Raji (cell line): Measurements from ENCODE around the gene RRP1.

Experiments used
- POLR2A ChIP-seq: IDR thresholded peaks from 2 replicates; pipeline ENCODE4 v1.6.1; 2011; ENCODE audit warnings: low read depth, low read length, control low read depth; ENCODE audit not compliant: insufficient read depth

The RRP1 gene, protein sequence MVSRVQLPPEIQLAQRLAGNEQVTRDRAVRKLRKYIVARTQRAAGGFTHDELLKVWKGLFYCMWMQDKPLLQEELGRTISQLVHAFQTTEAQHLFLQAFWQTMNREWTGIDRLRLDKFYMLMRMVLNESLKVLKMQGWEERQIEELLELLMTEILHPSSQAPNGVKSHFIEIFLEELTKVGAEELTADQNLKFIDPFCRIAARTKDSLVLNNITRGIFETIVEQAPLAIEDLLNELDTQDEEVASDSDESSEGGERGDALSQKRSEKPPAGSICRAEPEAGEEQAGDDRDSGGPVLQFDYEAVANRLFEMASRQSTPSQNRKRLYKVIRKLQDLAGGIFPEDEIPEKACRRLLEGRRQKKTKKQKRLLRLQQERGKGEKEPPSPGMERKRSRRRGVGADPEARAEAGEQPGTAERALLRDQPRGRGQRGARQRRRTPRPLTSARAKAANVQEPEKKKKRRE

GRCh38 chr21:43789276-43790009 lies at the start of gene RRP1:
Gene RRP1, plus strand, starts transcription at chr21:43789577. Its CDS starts 53 bp downstream, at chr21:43789630.
- TF ChIP-seq POLR2A: peak; percentile 91

DNA sequence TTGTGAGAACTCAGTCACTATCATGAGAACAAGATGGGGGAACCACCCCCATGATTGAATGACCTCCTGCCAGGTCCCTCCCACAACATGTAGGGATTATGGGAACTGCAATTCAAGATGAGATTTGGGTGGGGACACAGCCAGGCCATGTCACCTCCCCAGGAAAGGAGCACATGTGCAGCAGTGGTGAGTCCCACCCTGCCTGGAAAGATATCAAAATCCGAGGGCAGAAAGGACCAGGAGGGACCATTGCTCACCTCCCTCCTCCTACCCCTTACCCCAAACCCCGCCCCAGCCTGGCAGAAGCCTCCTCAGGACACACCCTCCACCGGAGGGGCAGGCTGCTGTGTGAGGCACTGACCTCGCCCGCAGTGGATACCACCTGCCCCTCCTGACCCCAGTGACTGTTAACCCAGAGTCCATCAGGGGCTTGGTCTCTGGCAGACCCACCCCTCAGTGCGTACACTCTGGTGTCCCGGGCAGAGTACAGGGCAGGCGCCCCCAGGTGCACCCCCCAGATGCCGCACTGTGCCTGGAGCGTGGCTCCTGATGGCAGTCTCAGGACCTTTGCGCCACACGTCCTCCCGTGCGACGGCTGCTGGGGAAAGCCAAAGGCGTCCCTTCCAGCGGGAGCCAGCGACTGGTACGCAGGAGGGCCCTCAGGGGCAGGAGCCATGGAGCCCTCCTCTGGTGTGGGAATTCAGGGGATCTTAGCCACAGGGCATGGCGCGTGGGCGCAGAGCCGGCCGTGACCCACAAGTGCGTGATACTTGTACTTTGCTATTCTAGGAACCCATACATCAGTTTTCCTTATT lies 49.5 kb upstream of the RRP1 start:
- no peak for TF ChIP-seq POLR2A

DNA sequence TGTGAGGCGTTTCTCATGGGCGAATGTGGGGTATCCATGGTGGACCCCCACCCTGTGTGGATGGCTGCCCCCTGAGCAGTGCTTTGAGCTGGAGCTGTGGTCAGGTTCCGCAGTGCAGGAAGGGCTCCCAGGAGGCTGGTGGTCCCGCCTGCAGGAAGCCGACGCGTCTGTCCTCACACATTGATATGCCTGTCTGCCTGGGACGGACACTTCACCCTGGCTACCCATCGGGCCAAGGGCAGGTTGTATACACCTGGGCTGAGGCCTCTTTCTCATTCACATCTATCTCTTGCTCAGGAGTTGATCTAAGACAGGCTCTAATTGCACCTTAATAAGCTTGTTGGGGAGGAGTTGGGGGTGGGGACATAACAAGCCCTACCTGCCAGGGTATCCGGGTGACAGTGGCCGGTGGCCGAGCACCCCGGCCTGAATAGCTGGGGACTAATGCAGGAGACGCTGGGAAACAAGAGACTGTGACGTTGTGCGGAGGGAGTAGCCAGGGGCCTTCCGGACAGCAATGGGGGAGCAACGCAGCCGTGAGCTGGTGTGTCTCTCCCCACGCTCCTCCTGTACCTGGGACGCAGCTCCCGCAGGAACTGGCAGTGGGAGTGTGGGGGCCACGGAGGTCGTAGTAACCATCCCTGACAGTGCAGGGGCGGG lies 48.8 kb upstream of the RRP1 start:
- TF ChIP-seq POLR2A: no peak

DNA sequence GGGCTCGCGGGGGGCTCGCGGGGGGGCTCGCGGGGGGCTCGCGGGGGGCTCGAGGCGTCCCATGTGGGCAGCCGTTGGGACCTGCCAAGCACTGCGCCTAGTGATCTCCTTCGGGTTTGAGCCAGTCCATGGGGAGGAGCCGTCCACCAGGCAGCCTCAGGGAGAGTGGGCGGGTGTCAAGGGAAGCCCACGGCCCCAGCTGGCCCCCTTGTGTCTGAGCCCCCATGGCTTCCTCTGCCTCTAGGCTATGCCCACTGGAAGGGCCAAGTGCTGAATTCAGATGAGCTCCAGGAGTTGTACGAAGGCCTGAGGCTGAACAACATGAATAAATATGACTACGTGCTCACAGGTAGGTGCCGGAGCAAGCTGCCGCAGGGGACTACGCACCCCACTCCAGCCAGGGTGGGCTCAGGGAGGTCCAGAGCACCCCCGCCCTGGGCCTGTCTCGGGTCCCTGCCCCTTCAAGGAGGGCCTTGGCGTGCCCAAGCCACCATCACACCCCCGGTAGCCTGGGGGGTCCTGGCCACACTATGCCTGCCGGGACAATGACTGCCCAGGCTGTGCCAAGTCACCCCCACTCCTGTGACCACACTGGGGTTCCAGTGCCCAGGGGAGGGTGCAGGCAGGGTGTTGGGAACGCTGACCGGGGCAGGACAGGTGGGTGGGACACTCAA lies 47.8 kb upstream of the RRP1 start:
- no peak for TF ChIP-seq POLR2A

DNA sequence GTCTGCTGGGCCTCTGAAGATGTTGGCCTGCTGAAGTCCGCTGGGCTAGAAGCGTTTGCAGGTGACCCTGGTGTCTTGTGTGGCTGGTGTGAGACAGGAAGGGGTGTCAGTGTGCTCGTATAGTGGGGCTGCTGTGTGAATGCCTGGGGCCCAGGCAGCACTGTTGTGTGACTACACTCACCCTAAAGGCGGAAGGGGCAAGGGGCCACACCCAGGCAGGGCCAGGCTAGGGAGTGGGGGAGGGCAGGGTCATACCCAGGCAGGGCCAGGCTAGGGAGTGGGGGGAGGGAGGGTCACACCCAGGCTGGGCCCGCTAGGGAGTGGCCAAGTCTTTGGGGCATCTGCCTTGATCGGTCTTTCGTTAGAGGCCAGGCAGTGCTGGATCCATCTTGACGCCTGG lies 45.4 kb upstream of the RRP1 start:
- TF ChIP-seq POLR2A: no peak

GRCh38 chr21:43744725-43745124 lies 44.7 kb upstream of the RRP1 start:
- no peak for TF ChIP-seq POLR2A

DNA sequence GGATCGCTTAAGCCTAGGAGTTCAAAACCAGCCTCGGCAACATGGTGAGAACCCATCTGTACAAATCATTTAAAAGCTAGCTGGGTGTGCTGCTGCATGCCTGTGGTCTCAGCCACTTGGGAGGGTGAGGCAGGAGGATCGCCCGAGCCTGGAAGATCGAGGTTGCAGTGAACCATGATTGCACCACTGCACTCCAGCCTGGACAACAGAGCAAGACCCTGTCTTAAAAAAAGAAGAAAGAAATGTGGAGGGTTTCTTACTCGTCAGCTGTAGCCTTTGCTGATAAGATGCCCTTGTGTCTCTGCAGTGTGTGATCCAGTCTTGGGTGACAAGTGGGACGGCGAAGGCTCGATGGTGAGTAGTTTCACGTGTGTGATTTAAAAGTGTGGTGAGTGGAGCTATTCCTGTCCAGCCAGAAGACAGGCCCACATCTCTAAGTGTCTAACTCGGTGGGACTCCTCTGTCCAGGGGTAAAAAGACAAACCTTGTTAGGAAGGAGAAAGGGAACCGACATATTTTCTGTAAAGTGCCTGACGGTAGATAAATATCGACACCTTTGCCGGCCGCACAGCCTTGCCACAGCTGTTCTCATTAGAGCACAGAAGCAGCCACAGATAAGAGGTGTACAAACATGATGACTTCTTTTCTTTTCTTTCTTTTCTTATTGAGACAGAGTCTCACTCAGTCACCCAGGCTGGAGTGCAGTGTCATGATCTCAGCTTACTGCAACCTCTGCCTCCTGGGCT lies 43.4 kb upstream of the RRP1 start:
- no peak for TF ChIP-seq POLR2A

DNA sequence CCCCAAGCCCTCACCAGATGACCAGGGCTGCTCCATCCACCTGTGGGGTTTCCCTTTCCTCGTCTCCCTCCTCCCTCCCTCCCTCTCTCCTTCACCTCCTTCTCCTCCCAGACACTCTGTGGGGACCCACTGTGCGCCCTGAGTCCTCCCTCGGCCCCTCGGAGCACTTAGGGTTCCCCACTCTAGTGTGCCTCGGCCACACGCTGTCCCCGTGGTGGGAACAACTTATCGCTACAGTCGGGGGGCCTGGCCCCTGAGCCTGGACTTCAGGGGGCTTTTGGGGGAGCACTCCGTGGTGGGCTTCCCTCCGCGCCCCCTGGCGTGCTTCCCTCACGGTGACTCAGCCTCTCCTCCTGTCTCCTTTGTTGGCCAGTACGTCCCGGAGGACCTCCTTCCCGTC lies 40.8 kb upstream of the RRP1 start:
- no peak for TF ChIP-seq POLR2A

DNA sequence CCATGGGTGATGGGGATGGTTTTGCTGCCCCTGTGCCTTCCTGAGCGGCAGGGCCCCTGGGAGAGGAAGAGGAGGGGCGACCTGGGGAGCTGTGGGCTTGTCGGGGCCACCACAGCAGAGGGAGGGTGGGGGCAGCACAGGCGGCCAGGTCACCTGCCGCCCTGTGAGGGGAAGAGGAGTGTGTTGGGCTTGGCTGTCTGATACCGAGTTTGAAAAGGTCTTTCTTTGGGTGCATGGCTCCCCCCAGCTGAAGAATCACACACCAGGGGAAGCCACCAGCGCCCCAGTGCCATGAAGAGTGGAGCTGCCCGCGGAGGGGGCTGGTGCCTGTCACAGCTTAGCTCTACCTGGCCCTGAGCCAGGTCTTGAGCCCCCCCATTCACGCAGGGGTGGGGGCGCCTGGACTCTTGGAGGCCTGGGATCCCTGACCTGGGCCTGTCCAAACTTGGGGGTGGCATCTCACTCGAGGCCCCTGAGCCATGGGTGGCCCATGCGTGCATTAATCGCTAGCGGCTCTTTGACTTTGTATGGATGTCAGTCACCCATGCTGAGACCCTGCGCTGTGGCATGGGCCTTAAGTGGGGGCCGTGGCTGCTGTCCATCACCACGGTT lies 39.6 kb upstream of the RRP1 start:
- no peak for TF ChIP-seq POLR2A

- TF ChIP-seq POLR2A: no peak
Observed at GRCh38 chr21:43750339-43751033, 38.9 kb upstream of the RRP1 start.

- TF ChIP-seq POLR2A: no peak
Observed at GRCh38 chr21:43751955-43752591, 37.3 kb upstream of the RRP1 start.

GRCh38 chr21:43752758-43753438 lies 36.5 kb upstream of the RRP1 start:
- no peak for TF ChIP-seq POLR2A
